Measurements from ENCODE around the gene POLN. TPM values are rescaled to one million over a fixed set of nuclear protein-coding genes. Genes with fewer than 3 reads are reported as not detected.

Gene POLN
- total RNA-seq, 2 donors from 2014 or later: 2.8 to 2.9 TPM

- no peak for TF ChIP-seq CTCF (conservative IDR thresholded peaks at IDR 0.05)
- H3K36me3 Mint-ChIP-seq (ENCODE audit: low read depth): no peaks in the 10 kb centered on the region
- no peak overlapping the region for H3K4me3 Mint-ChIP-seq
- H3K27ac Mint-ChIP-seq: no peak overlapping the region
- H3K9me3 Mint-ChIP-seq: peaks cover 16% of the 10 kb centered on the region
- no peak for DNase-seq
- H3K4me3 ChIP-seq (ENCODE audit: low read length): no peak overlapping the region
- no peak overlapping the region for H3K9ac ChIP-seq (ENCODE audit: extremely low read depth, low read length, poor library complexity, severe bottlenecking)
- 83 to 90% methylated on average over 2 to 7 of the region's 7 CpGs for WGBS, 2 experiments (ENCODE audit: insufficient coverage in 1 of 2, insufficient read length in 1 of 2)
- H3K4me1 Mint-ChIP-seq: no peaks in the 10 kb centered on the region
- peaks cover 11% of the 10 kb centered on the region for H3K27me3 ChIP-seq (ENCODE audit: control insufficient read depth, insufficient read depth, low read length, poor library complexity, severe bottlenecking)
- no peaks in the 10 kb centered on the region for H3K4me1 ChIP-seq (ENCODE audit: control insufficient read depth, insufficient read depth, low read length)
- H3K27ac ChIP-seq (ENCODE audit: low read depth, low read length): no peak overlapping the region
- H3K36me3 ChIP-seq (ENCODE audit: control insufficient read depth, insufficient read depth, low read length): no peaks in the 10 kb centered on the region
- H3K9me3 ChIP-seq (ENCODE audit: control insufficient read depth, low read length): peaks cover 18% of the 10 kb centered on the region
- H3K27me3 Mint-ChIP-seq (ENCODE audit: insufficient read depth): peaks cover 67% of the 10 kb centered on the region
Observed at GRCh38 chr4:2136726-2137125, 105.2 kb downstream of the POLN start.

GRCh38 chr4:2135083-2135482 lies 106.8 kb downstream of the POLN start:
- Mint-ChIP-seq H3K27me3 (ENCODE audit: insufficient read depth) (peaks cover 54% of the 10 kb centered on the region), H3K4me1 (no peaks in the 10 kb centered on the region), H3K27ac (no peak overlapping the region), H3K9me3 (peaks cover 22% of the 10 kb centered on the region), H3K4me3 (no peak overlapping the region), H3K36me3 (ENCODE audit: low read depth) (no peaks in the 10 kb centered on the region)
- H3K9me3 ChIP-seq (ENCODE audit: control insufficient read depth, low read length): peaks cover 20% of the 10 kb centered on the region
- no peak overlapping the region for H3K27ac ChIP-seq (ENCODE audit: low read depth, low read length)
- 93% methylated on average over 8 of the region's 8 CpGs for WGBS, 2 experiments (ENCODE audit: insufficient coverage in 1 of 2, insufficient read length in 1 of 2)
- H3K36me3 ChIP-seq (ENCODE audit: control insufficient read depth, insufficient read depth, low read length): no peaks in the 10 kb centered on the region
- peaks cover 11% of the 10 kb centered on the region for H3K27me3 ChIP-seq (ENCODE audit: control insufficient read depth, insufficient read depth, low read length, poor library complexity, severe bottlenecking)
- H3K9ac ChIP-seq (ENCODE audit: extremely low read depth, low read length, poor library complexity, severe bottlenecking): no peak overlapping the region
- H3K4me1 ChIP-seq (ENCODE audit: control insufficient read depth, insufficient read depth, low read length): no peaks in the 10 kb centered on the region
- no peak for DNase-seq
- no peak for TF ChIP-seq CTCF (conservative IDR thresholded peaks at IDR 0.05)
- H3K4me3 ChIP-seq (ENCODE audit: low read length): no peak overlapping the region

DNA sequence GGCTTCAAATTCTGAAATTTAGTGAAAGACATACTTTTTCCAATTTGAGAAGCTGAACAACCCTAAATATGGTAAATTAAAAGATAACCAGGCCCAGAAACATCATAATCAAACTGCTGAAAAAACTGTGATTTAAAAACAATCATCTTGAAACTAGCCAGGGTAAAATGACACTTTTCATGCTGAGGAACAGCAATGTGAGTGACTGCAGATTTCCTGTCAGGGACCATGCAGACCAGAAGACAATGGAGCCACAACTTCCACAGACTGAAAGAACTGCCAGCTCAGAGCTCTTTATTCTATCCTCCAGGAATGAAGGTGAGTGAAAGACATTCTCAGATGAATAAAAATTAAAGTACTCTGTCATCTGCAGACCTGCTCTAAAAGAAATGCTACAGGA lies 109.5 kb downstream of the POLN start:
- peaks cover 20% of the 10 kb centered on the region for H3K9me3 ChIP-seq (ENCODE audit: control insufficient read depth, low read length)
- peaks cover 11% of the 10 kb centered on the region for H3K27me3 ChIP-seq (ENCODE audit: control insufficient read depth, insufficient read depth, low read length, poor library complexity, severe bottlenecking)
- H3K4me3 ChIP-seq (ENCODE audit: low read length): no peak overlapping the region
- no peak for DNase-seq
- Mint-ChIP-seq H3K4me1 (no peaks in the 10 kb centered on the region), H3K4me3 (no peak overlapping the region), H3K36me3 (ENCODE audit: low read depth) (no peaks in the 10 kb centered on the region), H3K27ac (no peak overlapping the region), H3K27me3 (ENCODE audit: insufficient read depth) (peaks cover 32% of the 10 kb centered on the region), H3K9me3 (peaks cover 22% of the 10 kb centered on the region)
- TF ChIP-seq CTCF (conservative IDR thresholded peaks at IDR 0.05): no peak
- H3K27ac ChIP-seq (ENCODE audit: low read depth, low read length): no peak overlapping the region
- no peaks in the 10 kb centered on the region for H3K4me1 ChIP-seq (ENCODE audit: control insufficient read depth, insufficient read depth, low read length)
- no peaks in the 10 kb centered on the region for H3K36me3 ChIP-seq (ENCODE audit: control insufficient read depth, insufficient read depth, low read length)
- H3K9ac ChIP-seq (ENCODE audit: extremely low read depth, low read length, poor library complexity, severe bottlenecking): no peak overlapping the region

All from endodermal cell (in vitro differentiated cells).